Umbilical cord (tissue), 2 donors: Measurements from ENCODE around the gene MS4A1. TPM values are rescaled to one million over a fixed set of nuclear protein-coding genes. Genes with fewer than 3 reads are reported as not detected.
"Not testable (repeated sequence)": the region's sequence is repeated elsewhere in the genome, so short reads cannot be mapped to it uniquely, and the experiment has no call there.

Experiments used
- DNase-seq: peaks from one replicate; pipeline ENCODE4 v3.0.0-alpha.2; 2015; ENCODE audit warnings: low spot score
- total RNA-seq: library from RNA; depleted of rRNA; stranded (reverse); fragments of >200 nt; gene quantifications from one replicate; pipeline ENCODE4 v1.2.3, GENCODE V29; 2014; ENCODE audit warnings: low replicate concordance; ENCODE audit not compliant: insufficient read depth

Gene MS4A1
- total RNA-seq, result 6.0 TPM

DNA sequence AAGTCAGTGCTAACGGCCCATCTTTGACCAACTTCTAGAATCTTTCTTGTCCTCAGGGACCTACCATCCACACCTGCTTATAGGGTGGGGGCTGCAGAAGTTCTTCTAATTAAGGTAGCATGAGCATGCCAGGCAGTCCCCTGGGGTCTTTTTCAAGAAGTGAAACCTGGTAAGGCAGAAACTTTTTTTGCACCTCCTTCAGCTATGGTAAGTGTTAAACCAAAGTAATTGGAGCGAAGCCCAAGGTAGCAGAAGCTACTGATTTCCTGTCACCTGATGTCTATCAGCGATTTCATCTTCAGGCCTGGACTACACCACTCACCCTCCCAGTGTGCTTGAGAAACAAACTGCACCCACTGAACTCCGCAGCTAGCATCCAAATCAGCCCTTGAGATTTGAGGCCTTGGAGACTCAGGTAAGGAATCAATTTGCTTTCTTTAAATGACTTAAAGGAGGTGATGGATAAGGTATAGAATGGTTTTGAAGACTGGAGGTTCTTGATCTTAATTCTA lies at the start of gene MS4A1:
Gene MS4A1 (plus strand): TSS at position 317 of the 512 bp plus-strand sequence. CDS start 6,528 bp downstream, outside the sequence.
- no peak for DNase-seq

GRCh38 chr11:60420015-60420414 lies 35.6 kb upstream of the MS4A1 start:
- DNase-seq, result no peak

GRCh38 chr11:60422609-60423008 lies 33.0 kb upstream of the MS4A1 start:
- no peak for DNase-seq

- no peak for DNase-seq
These were observed 27.1 kb upstream of the MS4A1 start for GRCh38 chr11:60428517-60428916.

DNA sequence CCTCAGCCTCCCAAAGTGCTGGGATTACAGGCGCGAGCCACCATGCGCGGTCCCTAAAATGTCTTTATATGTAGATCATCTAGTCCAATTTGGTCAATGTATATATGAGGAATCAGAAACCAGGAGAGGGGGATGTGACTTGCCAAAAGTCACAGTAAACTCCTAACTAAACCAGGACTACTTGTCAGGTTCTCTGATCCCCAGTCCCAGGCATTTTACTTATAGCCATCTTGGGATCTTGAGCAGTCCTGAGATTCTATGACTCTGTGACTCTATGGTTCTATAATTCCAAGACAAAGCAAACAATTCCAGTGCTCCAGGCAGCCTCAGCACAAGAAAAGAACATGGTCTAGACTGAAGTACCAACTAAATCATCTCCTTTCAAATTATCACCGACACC lies 26.4 kb upstream of the MS4A1 start, which contains the start of gene MS4A5:
Gene MS4A5 (plus strand): TSS at position 301 of the 400 bp plus-strand sequence. CDS start 103 bp downstream, outside the sequence.
- no peak for DNase-seq

DNA sequence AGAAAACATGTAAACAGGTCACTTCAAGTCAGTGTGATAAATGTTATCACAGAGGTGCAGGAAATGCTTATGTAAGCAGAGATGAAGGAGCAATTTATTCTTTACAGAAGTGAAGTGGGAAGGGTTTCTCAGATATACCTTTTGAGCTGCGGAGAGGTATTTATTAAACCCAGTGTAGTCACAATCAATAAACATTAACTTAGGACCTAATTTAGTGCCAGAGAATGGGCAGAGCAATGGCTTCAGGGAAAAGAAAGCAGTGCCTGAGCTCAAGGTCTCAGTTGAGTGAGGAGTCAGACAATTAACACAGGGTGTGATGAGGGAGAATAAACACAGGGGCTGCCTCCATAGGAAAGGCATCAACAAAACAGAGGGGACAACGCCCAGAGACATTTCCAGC lies 24.4 kb upstream of the MS4A1 start:
- DNase-seq, result no peak

- no peak for DNase-seq
These were observed 22.2 kb upstream of the MS4A1 start for GRCh38 chr11:60433401-60433800.

GRCh38 chr11:60447070-60447469 lies 8.6 kb upstream of the MS4A1 start:
- no peak for DNase-seq

DNA sequence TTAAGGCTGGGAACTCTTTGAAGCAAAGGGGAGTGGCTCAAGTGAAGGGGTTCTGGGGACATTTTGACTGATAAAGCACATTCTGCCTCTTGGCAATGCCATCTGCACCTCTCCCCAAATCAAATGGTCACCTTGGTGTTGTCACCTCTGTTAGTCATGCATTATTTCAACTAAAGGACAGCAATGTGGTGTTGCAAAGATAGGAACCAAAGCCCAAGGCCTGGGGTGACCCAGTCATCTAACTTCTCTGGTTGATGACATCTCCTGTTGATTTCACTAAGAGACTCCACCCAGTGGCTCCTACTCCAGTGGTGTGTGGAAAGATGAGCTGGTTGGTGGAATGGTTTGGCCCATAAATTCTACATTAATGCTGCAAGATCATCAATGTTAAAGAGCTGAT lies 7.8 kb upstream of the MS4A1 start:
- DNase-seq, result no peak

DNA sequence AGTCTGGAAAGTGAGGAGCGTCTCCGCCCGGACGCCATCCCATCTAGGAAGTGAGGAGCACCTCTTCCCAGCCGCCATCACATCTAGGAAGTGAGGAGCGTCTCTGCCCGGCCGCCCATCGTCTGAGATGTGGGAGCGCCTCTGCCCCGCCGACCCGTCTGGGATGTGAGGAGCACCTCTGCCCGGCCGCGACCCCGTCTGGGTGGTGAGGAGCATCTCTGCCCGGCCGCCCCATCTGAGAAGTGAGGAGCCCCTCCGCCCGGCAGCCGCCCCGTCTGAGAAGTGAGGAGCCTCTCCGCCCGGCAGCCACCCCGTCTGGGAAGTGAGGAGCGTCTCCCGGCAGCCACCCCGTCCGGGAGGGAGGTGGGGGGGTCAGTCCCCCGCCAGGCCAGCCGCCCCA lies 4.5 kb upstream of the MS4A1 start:
- DNase-seq, result not testable (repeated sequence)

DNA sequence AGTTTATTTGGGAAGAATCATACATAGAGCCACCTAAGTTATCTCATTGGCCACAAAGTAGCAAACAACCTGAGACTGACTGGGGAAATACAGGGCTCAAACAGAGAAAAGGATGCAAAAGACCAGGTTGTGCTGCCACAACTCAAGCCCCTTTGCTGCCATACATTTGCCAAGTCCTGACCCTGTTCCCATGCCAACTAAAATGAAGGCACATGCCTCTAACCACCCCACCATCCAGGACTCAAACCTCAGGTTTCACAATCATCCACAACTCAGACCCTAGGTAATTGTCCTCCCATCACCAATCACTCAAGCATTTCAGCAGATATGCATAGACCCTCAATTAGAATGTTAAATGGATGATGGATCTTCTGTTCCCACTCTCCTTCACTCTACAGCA lies 1.4 kb upstream of the MS4A1 start:
- no peak for DNase-seq

- no peak for DNase-seq
These were observed 1.9 kb downstream of the MS4A1 start for GRCh38 chr11:60457576-60457975.

GRCh38 chr11:60459345-60459744 lies 3.7 kb downstream of the MS4A1 start:
- no peak for DNase-seq

DNA sequence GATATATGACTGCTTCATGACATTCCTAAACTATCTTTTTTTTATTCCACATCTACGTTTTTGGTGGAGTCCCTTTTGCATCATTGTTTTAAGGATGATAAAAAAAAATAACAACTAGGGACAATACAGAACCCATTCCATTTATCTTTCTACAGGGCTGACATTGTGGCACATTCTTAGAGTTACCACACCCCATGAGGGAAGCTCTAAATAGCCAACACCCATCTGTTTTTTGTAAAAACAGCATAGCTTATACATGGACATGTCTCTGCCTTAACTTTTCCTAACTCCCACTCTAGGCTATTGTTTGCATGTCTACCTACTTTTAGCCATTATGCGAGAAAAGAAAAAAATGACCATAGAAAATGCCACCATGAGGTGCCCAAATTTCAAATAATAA lies 13.2 kb downstream of the MS4A1 start:
- DNase-seq, result no peak

- DNase-seq, result no peak
These were observed 14.1 kb downstream of the MS4A1 start for GRCh38 chr11:60469723-60470122.

- DNase-seq, result peak; percentile 13
These were observed 21.4 kb downstream of the MS4A1 start for GRCh38 chr11:60477035-60477445.

DNA sequence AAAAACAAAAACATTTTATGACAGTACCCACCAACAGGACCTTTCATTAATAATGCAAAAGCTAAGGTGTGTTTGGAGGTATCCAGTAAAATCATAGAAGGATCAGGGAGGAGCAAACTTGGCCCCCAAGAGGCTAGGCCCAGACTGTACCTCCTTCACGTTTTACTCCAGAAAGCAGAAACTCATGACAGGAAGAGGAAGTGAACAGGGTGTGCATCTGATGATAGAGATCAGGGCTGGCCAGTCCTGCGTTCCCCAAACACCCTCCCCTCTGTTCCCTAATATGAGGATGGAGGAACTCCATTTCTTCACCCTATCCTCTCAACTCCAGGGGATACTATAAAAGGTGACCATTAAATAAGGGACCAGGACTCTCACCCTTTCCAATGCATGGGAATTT lies 26.7 kb downstream of the MS4A1 start:
- no peak for DNase-seq

DNA sequence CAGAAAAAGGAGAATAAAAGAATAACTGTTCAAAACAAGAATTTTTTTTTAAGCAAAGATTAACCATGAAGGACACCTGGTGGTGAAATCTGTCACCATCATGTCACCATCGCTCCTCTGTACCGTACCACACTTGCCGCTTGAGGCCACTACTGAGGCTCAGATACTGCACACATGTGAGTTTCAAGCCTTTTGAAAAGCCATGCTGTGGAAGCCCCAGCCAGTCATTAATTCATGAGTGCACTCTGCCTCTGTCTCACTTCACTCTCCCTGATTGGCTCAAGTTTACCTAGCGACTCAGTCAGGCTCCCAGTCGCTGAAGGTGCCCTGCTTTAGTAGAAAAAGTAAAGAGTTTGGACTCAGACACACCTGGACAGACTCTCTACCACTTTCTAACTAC lies 30.3 kb downstream of the MS4A1 start:
- no peak for DNase-seq

- DNase-seq, result no peak
These were observed 36.9 kb downstream of the MS4A1 start, which contains the start of gene MS4A12 for GRCh38 chr11:60492488-60493009. TSS of gene MS4A12 (plus strand) at chr11:60492778. CDS start at chr11:60497319, 4,541 bp downstream.

GRCh38 chr11:60493454-60493853 lies 37.8 kb downstream of the MS4A1 start:
- no peak for DNase-seq

DNA sequence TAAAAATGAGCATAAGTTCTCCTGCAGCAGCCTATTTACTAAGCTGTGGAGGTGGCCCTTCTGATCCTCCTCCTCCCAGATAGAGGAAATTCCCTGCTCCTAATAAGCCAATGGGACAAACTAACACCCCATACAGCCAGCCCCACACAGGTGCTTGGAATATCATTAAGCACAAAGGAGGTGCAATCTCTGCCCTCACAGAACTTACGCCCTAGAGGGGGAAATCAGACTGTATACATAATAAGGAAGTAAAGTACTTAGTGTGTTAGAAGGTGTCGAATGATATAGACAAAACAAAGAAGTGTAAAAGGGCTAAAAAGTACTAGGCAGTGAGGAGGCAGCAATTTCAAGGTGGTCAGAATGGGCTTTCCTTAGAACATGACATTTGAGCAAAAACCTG lies 42.8 kb downstream of the MS4A1 start:
- DNase-seq, result no peak

- peak; percentile 1 for DNase-seq
These were observed 43.2 kb downstream of the MS4A1 start for GRCh38 chr11:60498853-60499252.

- no peak for DNase-seq
These were observed 44.7 kb downstream of the MS4A1 start for GRCh38 chr11:60500276-60500910.
